Natural killer cell (primary cell): ENCODE results near the gene GPR89A. TPM values are rescaled to one million over a fixed set of nuclear protein-coding genes. Genes with fewer than 3 reads are reported as not detected.

Source experiments
- ATAC-seq, 3 donors: fragments of 150-1000 bp in 2 of 3; fragments of 200-7000 bp in 1 of 3; cut with Tn5 transposase; 1 replicate in 1 of 3; 2 replicates in 2 of 3; pipeline ENCODE4 v1.10.0; 2021; ENCODE audit warnings: mild to moderate bottlenecking in 2 of 3, moderate library complexity in 2 of 3
- DNase-seq, 2 donors: peaks; one replicate each; pipeline versions ENCODE4 v3.0.0 to v3.0.0-alpha.2; 2013 to 2021; ENCODE audit warnings: mixed read lengths in 1 of 2
- H3K27ac ChIP-seq: one replicate; pipeline ENCODE4 v1.5.1; 2013; ENCODE audit warnings: mild to moderate bottlenecking, low read length
- H3K27me3 ChIP-seq: one replicate; pipeline ENCODE4 v1.6.1; 2013; ENCODE audit warnings: low read length; ENCODE audit not compliant: control insufficient read depth, insufficient read depth
- H3K36me3 ChIP-seq: one replicate; pipeline ENCODE4 v1.6.1; 2013; ENCODE audit warnings: low read length; ENCODE audit not compliant: control insufficient read depth, insufficient read depth
- H3K4me1 ChIP-seq: one replicate; pipeline ENCODE4 v1.6.1; 2013; ENCODE audit warnings: low read length; ENCODE audit not compliant: control insufficient read depth, insufficient read depth
- H3K4me3 ChIP-seq: one replicate; pipeline ENCODE4 v1.5.1; 2013; ENCODE audit warnings: low read length
- H3K9me3 ChIP-seq: one replicate; pipeline ENCODE4 v1.6.1; 2013; ENCODE audit warnings: low read length; ENCODE audit not compliant: control insufficient read depth, insufficient read depth
- H3K27ac Mint-ChIP-seq, 2 donors: one replicate each; pipeline ENCODE4 v1.8.0; 2022; ENCODE audit warnings: mild to moderate bottlenecking in 2 of 2, mixed read lengths in 2 of 2, moderate library complexity in 1 of 2
- H3K27me3 Mint-ChIP-seq, 2 donors: one replicate each; pipeline ENCODE4 v1.8.0; 2022; ENCODE audit warnings: low read depth in 2 of 2, mixed read lengths in 2 of 2
- H3K36me3 Mint-ChIP-seq: one replicate; pipeline ENCODE4 v1.8.0; 2022; ENCODE audit warnings: mixed read lengths
- H3K4me1 Mint-ChIP-seq, 2 donors: one replicate each; pipeline ENCODE4 v1.8.0; 2022; ENCODE audit warnings: mixed read lengths in 2 of 2
- H3K4me3 Mint-ChIP-seq: one replicate; pipeline ENCODE4 v1.8.0; 2022; ENCODE audit warnings: mild to moderate bottlenecking, moderate library complexity, mixed read lengths
- H3K9me3 Mint-ChIP-seq, 2 donors: one replicate each; pipeline ENCODE4 v1.8.0; 2022; ENCODE audit warnings: mixed read lengths in 2 of 2
- WGBS: methylation state at CpG from one replicate; pipeline ENCODE4 v1.1.7; 2013; ENCODE audit warnings: missing lambda C conversion rate; ENCODE audit not compliant: insufficient coverage; 5-methylcytosine and 5-hydroxymethylcytosine counted together
- intact Hi-C: fragments of 100-400 bp; cut with micrococcal nuclease; formaldehyde crosslinking; loops from one replicate; pipeline ENCODE4 v1.14.2; 2022
- total RNA-seq, 4 donors: library from RNA; stranded (reverse); fragments of 120-200 nt in 1 of 4; gene quantifications; one replicate each; pipeline versions ENCODE4 v1.2.3 to v1.2.4, GENCODE V29; 2013 to 2022
- TF ChIP-seq, protein P1 (sequence below): fragments of 200-600 bp; IDR thresholded peaks from one replicate; pipeline ENCODE4 v1.8.0; 2022; ENCODE audit warnings: antibody characterized with exemption

GPR89A gene
- total RNA-seq, 3 donors from 2014 or later (not counting 1 experiment from before 2014, with no cell fraction given) = 31.9 to 50.1 (median 37.2) TPM

DNA sequence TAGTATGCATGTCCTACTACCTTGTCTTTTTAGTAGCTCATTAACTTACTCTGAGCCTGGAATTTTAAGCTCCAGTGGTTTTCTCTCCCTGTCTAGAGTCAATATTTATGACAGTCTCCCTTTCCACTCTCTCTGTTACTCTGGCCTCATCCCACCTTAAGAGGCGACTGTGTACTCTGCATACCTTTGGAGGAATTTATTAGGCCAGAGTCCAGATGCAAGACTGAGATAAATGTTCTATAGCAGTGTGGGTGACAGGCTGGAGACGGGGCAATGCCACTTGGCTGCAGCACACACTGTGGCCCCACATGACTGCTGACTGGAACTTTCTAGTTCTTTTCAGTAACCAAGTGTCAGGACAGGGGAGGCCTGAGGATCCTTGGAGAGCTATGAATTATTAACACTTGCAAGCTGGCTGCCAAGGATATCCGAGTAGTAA lies 103.4 kb downstream of the GPR89A start:
- Mint-ChIP-seq H3K4me1 (peaks cover 37 to 38% of the 10 kb centered on the region in 2 donors), H3K4me3 (no peak overlapping the region), H3K9me3 (no peaks in the 10 kb centered on the region), H3K36me3 (no peaks in the 10 kb centered on the region), H3K27me3 (peaks cover 0 to 3% of the 10 kb centered on the region in 2 donors), H3K27ac (no peak overlapping the region)
- Histone ChIP-seq H3K4me3 (no peak overlapping the region), H3K27me3 (no peaks in the 10 kb centered on the region), H3K9me3 (no peaks in the 10 kb centered on the region), H3K36me3 (no peaks in the 10 kb centered on the region), H3K4me1 (peaks cover 28% of the 10 kb centered on the region), H3K27ac (no peak overlapping the region)
- TF ChIP-seq, protein P1, sequence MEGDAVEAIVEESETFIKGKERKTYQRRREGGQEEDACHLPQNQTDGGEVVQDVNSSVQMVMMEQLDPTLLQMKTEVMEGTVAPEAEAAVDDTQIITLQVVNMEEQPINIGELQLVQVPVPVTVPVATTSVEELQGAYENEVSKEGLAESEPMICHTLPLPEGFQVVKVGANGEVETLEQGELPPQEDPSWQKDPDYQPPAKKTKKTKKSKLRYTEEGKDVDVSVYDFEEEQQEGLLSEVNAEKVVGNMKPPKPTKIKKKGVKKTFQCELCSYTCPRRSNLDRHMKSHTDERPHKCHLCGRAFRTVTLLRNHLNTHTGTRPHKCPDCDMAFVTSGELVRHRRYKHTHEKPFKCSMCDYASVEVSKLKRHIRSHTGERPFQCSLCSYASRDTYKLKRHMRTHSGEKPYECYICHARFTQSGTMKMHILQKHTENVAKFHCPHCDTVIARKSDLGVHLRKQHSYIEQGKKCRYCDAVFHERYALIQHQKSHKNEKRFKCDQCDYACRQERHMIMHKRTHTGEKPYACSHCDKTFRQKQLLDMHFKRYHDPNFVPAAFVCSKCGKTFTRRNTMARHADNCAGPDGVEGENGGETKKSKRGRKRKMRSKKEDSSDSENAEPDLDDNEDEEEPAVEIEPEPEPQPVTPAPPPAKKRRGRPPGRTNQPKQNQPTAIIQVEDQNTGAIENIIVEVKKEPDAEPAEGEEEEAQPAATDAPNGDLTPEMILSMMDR = no peak
- 93% methylated on average over 3 of the region's 3 CpGs for WGBS
- intact Hi-C loops = no loop called here
- DNase-seq (no peak), ATAC-seq (no peak)

DNA sequence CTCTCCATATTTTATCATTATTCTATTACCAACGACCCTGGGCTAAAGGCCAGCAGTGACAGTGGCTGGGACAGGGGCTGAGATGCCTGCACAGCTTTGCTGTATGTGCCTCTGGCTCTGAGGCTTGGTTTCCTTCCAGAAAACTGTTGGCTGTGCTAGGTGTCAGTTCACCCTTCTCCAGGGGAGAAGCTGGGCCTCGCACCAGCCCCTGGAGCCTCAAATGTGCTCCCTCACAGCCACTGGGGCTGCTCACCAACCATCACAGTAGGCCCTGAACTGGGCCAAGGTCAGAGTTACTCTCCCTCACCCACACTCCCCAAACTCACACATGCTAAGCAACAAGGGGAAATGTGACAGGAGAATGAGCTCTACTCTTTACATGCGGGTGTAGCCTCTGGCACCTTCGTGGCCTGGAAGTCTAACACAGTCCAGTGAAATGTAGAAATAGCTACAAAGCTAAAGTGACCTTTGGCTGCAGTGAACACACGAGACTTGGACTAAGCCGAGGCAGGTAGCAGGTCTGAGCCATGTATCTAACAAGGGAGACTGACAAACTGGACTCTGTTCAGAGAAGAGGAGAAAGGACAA lies 106.8 kb downstream of the GPR89A start:
- Histone ChIP-seq H3K4me3 (no peak overlapping the region), H3K27me3 (no peaks in the 10 kb centered on the region), H3K9me3 (no peaks in the 10 kb centered on the region), H3K4me1 (peaks cover 44% of the 10 kb centered on the region), H3K36me3 (no peaks in the 10 kb centered on the region), H3K27ac (no peak overlapping the region)
- H3K4me3 Mint-ChIP-seq = no peak overlapping the region
- DNase-seq (no peak), ATAC-seq (no peak)
- no peaks in the 10 kb centered on the region for H3K36me3 Mint-ChIP-seq
- TF ChIP-seq, protein P1 = no peak
- intact Hi-C loops = no loop called here
- 67% methylated on average over 6 of the region's 6 CpGs for WGBS
- H3K27me3 Mint-ChIP-seq = peaks cover 0 to 3% of the 10 kb centered on the region in 2 donors
- no peaks in the 10 kb centered on the region for H3K9me3 Mint-ChIP-seq
- peaks cover 47 to 56% of the 10 kb centered on the region in 2 donors for H3K4me1 Mint-ChIP-seq
- H3K27ac Mint-ChIP-seq = peak overlapping the region; percentile 31 to 59

GRCh38 chr1:145716641-145717345 lies 109.0 kb downstream of the GPR89A start:
- intact Hi-C loops = no loop called here
- ATAC-seq (peak; percentile 7 to 33 (median 9)), DNase-seq (peak; percentile 18 to 20)
- Histone ChIP-seq H3K27ac (peak overlapping the region; percentile 44), H3K4me1 (peaks cover 63% of the 10 kb centered on the region), H3K27me3 (no peaks in the 10 kb centered on the region), H3K36me3 (no peaks in the 10 kb centered on the region), H3K9me3 (no peaks in the 10 kb centered on the region), H3K4me3 (no peak overlapping the region)
- Mint-ChIP-seq H3K9me3 (no peaks in the 10 kb centered on the region), H3K4me3 (peak overlapping the region; percentile 75), H3K27ac (peak overlapping the region; percentile 77 to 83), H3K27me3 (no peaks in the 10 kb centered on the region), H3K4me1 (peaks cover 57 to 71% of the 10 kb centered on the region in 2 donors), H3K36me3 (no peaks in the 10 kb centered on the region)
- 36% methylated on average over 10 of the region's 10 CpGs for WGBS
- TF ChIP-seq, protein P1 = no peak
